ENCODE results near the gene PPARG. TPM values are rescaled to one million over a fixed set of nuclear protein-coding genes. Genes with fewer than 3 reads are reported as not detected.

Gene PPARG
- total RNA-seq, 1 experiment from 2014 or later, result 71.6 TPM

GRCh38 chr3:12327021-12327420 is 38.2 kb downstream of the PPARG start:
- ATAC-seq (no peak), DNase-seq (ENCODE audit: low read depth, low spot score) (no peak)
- CTCF ChIA-PET, result no interaction called here
- Histone ChIP-seq H3K4me1 (ENCODE audit: control insufficient read depth in 1 of 2, insufficient read depth in 2 of 2, low read length in 2 of 2) (no peaks in the 10 kb centered on the region), H4K20me1 (ENCODE audit: insufficient read depth) (no peaks in the 10 kb centered on the region), H3K9me3 (ENCODE audit: control insufficient read depth in 1 of 2, insufficient read depth in 1 of 2, low read depth in 1 of 2, low read length in 2 of 2) (no peaks in the 10 kb centered on the region), H3K4me2 (ENCODE audit: low read length) (no peak overlapping the region), H2AFZ (ENCODE audit: low read depth, low read length, poor library complexity, severe bottlenecking) (no peak overlapping the region), H3K27me3 (ENCODE audit: insufficient read depth, low read length) (no peaks in the 10 kb centered on the region), H3K79me2 (ENCODE audit: insufficient read depth, low read length) (no peaks in the 10 kb centered on the region), H3K9ac (ENCODE audit: low read length) (no peak overlapping the region), H3K9me2 (ENCODE audit: insufficient read depth) (no peaks in the 10 kb centered on the region), H3K27ac (ENCODE audit: low read depth, low read length) (no peak overlapping the region), H3K36me3 (ENCODE audit: control insufficient read depth in 1 of 2, insufficient read depth in 2 of 2, low read length in 2 of 2) (no peaks in the 10 kb centered on the region), H3K4me3 (replicated peaks in 1 of 2; ENCODE audit: low read depth in 1 of 2, low read length in 2 of 2) (no peak overlapping the region)
- BruUV-seq (replicated peaks), result no TSS peak
- intact Hi-C loops (cut with micrococcal nuclease), result no loop called here
- POLR2A ChIA-PET, result no interaction called here
- RAD21 ChIA-PET (ENCODE audit: low non-redundant PET in 1 of 2, low total read pairs in 2 of 2, uncharacterized antibody in 2 of 2, unreplicated experiment in 2 of 2), result no interaction called here
- TF ChIP-seq ZBTB33 (IDR thresholded peaks at IDR 0.05; ENCODE audit: extremely low read depth, insufficient replicate concordance, low read length) (no peak), REST (IDR thresholded peaks at IDR 0.05; ENCODE audit: low read depth) (no peak), ZNF274 (IDR thresholded peaks at IDR 0.05; ENCODE audit: low read depth, low read length) (no peak), SP1 (IDR thresholded peaks at IDR 0.05; ENCODE audit: low read depth) (no peak), CBX3 (IDR thresholded peaks at IDR 0.05; ENCODE audit: low read depth) (no peak), CTCF (IDR thresholded peaks at IDR 0.05 in 2 of 3, conservative IDR thresholded peaks at IDR 0.05 in 1 of 3; ENCODE audit: borderline replicate concordance in 1 of 3, insufficient read depth in 1 of 3, low read depth in 2 of 3, low read length in 2 of 3) (no peak), ELF1 (IDR thresholded peaks at IDR 0.05; ENCODE audit: borderline replicate concordance, low read depth) (no peak), MAX (IDR thresholded peaks at IDR 0.05) (no peak), JUND (IDR thresholded peaks at IDR 0.05) (no peak), YY1 (IDR thresholded peaks at IDR 0.05; ENCODE audit: extremely low read depth, insufficient replicate concordance, low read depth, low read length) (no peak), ZFX (IDR thresholded peaks at IDR 0.05) (no peak), CEBPB (IDR thresholded peaks at IDR 0.05; ENCODE audit: low read depth) (no peak), RAD21 (IDR thresholded peaks at IDR 0.05; ENCODE audit: low read depth) (no peak)
